Measurements from ENCODE around the gene KCTD15. TPM values are rescaled to one million over a fixed set of nuclear protein-coding genes. Genes with fewer than 3 reads are reported as not detected.

The KCTD15 gene
- total RNA-seq, 2 donors from 2014 or later, result 36.6 to 61.8 TPM

DNA sequence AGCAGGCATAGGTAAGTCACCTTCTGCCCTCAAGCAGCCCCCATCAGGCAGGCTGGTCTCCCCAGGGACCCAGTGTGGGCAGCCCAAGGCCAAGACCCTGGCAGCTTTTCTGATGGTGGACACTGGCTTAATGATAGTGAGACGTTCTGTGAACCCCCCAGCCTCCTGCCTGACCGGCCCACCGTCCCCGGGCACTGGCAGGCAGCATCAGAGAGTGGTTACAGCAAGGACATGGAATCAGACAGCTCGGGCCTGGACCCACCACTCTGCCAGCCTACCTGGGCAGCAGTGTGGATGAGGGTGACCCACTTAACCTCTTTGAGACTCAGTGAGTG is 45.3 kb upstream of the KCTD15 start:
- Mint-ChIP-seq H3K9me3 (no peaks in the 10 kb centered on the region), H3K27ac (no peak overlapping the region), H3K36me3 (ENCODE audit: low read depth) (no peaks in the 10 kb centered on the region), H3K4me1 (no peaks in the 10 kb centered on the region), H3K4me3 (no peak overlapping the region), H3K27me3 (ENCODE audit: insufficient read depth) (no peaks in the 10 kb centered on the region)
- TF ChIP-seq, protein P1, sequence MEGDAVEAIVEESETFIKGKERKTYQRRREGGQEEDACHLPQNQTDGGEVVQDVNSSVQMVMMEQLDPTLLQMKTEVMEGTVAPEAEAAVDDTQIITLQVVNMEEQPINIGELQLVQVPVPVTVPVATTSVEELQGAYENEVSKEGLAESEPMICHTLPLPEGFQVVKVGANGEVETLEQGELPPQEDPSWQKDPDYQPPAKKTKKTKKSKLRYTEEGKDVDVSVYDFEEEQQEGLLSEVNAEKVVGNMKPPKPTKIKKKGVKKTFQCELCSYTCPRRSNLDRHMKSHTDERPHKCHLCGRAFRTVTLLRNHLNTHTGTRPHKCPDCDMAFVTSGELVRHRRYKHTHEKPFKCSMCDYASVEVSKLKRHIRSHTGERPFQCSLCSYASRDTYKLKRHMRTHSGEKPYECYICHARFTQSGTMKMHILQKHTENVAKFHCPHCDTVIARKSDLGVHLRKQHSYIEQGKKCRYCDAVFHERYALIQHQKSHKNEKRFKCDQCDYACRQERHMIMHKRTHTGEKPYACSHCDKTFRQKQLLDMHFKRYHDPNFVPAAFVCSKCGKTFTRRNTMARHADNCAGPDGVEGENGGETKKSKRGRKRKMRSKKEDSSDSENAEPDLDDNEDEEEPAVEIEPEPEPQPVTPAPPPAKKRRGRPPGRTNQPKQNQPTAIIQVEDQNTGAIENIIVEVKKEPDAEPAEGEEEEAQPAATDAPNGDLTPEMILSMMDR (conservative IDR thresholded peaks at IDR 0.05), result no peak
- Histone ChIP-seq H3K36me3 (ENCODE audit: control insufficient read depth, insufficient read depth, low read length) (no peaks in the 10 kb centered on the region), H3K4me3 (ENCODE audit: low read length) (no peak overlapping the region), H3K27ac (ENCODE audit: low read depth, low read length) (no peak overlapping the region), H3K4me1 (ENCODE audit: control insufficient read depth, insufficient read depth, low read length) (no peaks in the 10 kb centered on the region), H3K27me3 (ENCODE audit: control insufficient read depth, insufficient read depth, low read length, poor library complexity, severe bottlenecking) (no peaks in the 10 kb centered on the region), H3K9me3 (ENCODE audit: control insufficient read depth, low read length) (no peaks in the 10 kb centered on the region), H3K9ac (ENCODE audit: extremely low read depth, low read length, poor library complexity, severe bottlenecking) (no peak overlapping the region)
- WGBS, 2 experiments (ENCODE audit: insufficient coverage in 1 of 2, insufficient read length in 1 of 2), result 90 to 97% methylated on average over 3 to 5 of the region's 5 CpGs
- no peak for DNase-seq

DNA sequence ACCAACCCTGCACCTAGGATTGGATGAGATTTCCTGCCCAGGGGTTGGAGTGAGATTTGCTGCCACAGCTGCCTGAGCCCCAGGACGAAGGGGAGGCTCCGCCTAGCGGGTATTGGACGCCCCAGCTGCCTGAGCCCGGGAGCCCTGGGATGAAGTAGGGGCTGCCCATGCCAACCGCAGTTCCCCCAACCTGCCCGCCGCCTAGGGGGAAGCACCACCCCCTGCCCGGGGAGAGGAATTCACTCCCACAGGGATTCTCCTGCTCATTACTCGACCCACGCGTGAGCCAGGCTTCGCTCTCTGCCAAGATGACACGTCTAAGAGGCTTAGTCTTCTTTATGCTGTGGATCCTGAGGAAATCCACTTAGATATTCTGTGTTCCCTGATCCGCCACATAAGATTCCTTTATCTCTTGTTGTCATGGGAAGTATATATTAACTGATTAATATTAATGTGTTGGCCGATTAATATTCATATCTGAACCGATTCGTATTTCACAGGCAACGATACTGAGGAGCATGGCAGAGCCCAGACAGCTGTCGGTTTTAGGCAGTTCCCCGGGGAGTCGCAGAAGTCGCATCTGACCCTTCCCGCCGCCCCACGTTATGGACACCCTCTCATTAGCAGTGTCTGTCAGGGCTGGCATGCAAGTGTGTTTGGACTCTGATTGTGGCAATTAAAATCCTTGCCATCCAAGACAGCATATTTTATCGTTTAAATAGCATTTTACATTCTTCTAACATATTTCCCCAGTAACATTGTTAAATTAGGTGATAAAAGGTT is 44.5 kb upstream of the KCTD15 start:
- H3K9ac ChIP-seq (ENCODE audit: extremely low read depth, low read length, poor library complexity, severe bottlenecking), result no peak overlapping the region
- Mint-ChIP-seq H3K4me1 (no peaks in the 10 kb centered on the region), H3K4me3 (no peak overlapping the region), H3K27me3 (ENCODE audit: insufficient read depth) (no peaks in the 10 kb centered on the region), H3K9me3 (no peaks in the 10 kb centered on the region), H3K27ac (no peak overlapping the region), H3K36me3 (ENCODE audit: low read depth) (no peaks in the 10 kb centered on the region)
- no peaks in the 10 kb centered on the region for H3K36me3 ChIP-seq (ENCODE audit: control insufficient read depth, insufficient read depth, low read length)
- H3K4me3 ChIP-seq (ENCODE audit: low read length), result no peak overlapping the region
- 74 to 84% methylated on average over 13 to 25 of the region's 27 CpGs for WGBS, 2 experiments (ENCODE audit: insufficient coverage in 1 of 2, insufficient read length in 1 of 2)
- H3K9me3 ChIP-seq (ENCODE audit: control insufficient read depth, low read length), result no peaks in the 10 kb centered on the region
- no peak for DNase-seq
- H3K27ac ChIP-seq (ENCODE audit: low read depth, low read length), result no peak overlapping the region
- no peaks in the 10 kb centered on the region for H3K4me1 ChIP-seq (ENCODE audit: control insufficient read depth, insufficient read depth, low read length)
- TF ChIP-seq, protein P1 (conservative IDR thresholded peaks at IDR 0.05), result no peak
- H3K27me3 ChIP-seq (ENCODE audit: control insufficient read depth, insufficient read depth, low read length, poor library complexity, severe bottlenecking), result no peaks in the 10 kb centered on the region

DNA sequence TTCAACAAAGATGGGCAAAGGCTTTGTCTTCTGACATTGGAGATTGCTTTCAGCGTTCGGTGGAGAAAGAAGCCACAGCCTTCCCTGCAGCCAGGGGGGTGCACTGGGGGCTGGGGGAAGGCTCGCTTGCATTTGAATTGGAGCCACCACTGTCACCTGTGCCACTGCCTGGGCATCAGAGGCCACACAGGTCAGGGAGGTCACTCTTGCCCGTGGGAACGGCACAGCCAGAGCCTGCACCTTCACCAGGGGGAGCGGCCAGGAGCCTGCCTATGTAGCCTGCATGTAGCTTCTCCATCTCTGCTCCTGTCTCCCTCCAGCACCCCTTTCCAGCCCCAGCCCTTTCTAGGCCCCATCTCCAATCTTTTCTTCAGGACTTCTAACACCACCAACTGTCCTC is 43.7 kb upstream of the KCTD15 start:
- WGBS, 2 experiments (ENCODE audit: insufficient coverage in 1 of 2, insufficient read length in 1 of 2), result 83 to 88% methylated on average over 5 to 6 of the region's 6 CpGs
- no peak overlapping the region for H3K27ac ChIP-seq (ENCODE audit: low read depth, low read length)
- no peaks in the 10 kb centered on the region for H3K4me1 ChIP-seq (ENCODE audit: control insufficient read depth, insufficient read depth, low read length)
- no peak overlapping the region for H3K9ac ChIP-seq (ENCODE audit: extremely low read depth, low read length, poor library complexity, severe bottlenecking)
- Mint-ChIP-seq H3K4me1 (no peaks in the 10 kb centered on the region), H3K36me3 (ENCODE audit: low read depth) (no peaks in the 10 kb centered on the region), H3K4me3 (no peak overlapping the region), H3K27ac (no peak overlapping the region), H3K9me3 (no peaks in the 10 kb centered on the region), H3K27me3 (ENCODE audit: insufficient read depth) (no peaks in the 10 kb centered on the region)
- H3K9me3 ChIP-seq (ENCODE audit: control insufficient read depth, low read length), result no peaks in the 10 kb centered on the region
- no peak for DNase-seq
- H3K36me3 ChIP-seq (ENCODE audit: control insufficient read depth, insufficient read depth, low read length), result no peaks in the 10 kb centered on the region
- no peak overlapping the region for H3K4me3 ChIP-seq (ENCODE audit: low read length)
- TF ChIP-seq, protein P1 (conservative IDR thresholded peaks at IDR 0.05), result no peak
- no peaks in the 10 kb centered on the region for H3K27me3 ChIP-seq (ENCODE audit: control insufficient read depth, insufficient read depth, low read length, poor library complexity, severe bottlenecking)
